PC-9 (cell line): ENCODE data around the gene GBA2. TPM values are rescaled to one million over a fixed set of nuclear protein-coding genes. Genes with fewer than 3 reads are reported as not detected.

Source experiments
- BruUV-seq: library from RNA; stranded (reverse); fragments of 400-500 nt; replicated peaks from 2 replicates; lab custom pipeline; 2021; lab: Mats Ljungman, UMichigan
- CTCF ChIA-PET: fragments of 300-600 bp; sonication (Branson Sonifier 250); formaldehyde crosslinking; loops from one replicate; lab custom pipeline; 2022; ENCODE audit warnings: antibody characterized with exemption; lab: Charles Lee
- POLR2A ChIA-PET: fragments of 300-600 bp; sonication (Branson Sonifier 250); formaldehyde crosslinking; loops from one replicate; lab custom pipeline; 2022; ENCODE audit warnings: antibody characterized with exemption; ENCODE audit not compliant: unreplicated experiment; lab: Charles Lee
- DNase-seq, 2 experiments: peaks; one replicate each; pipeline versions ENCODE4 v3.0.0 to v3.0.0-alpha.2; 2015 to 2022; ENCODE audit warnings: mixed read lengths in 1 of 2
- H2AFZ ChIP-seq: fragments of 200-600 bp; sonication (generic); 2 replicates; pipeline ENCODE4 v1.8.1; 2017; ENCODE audit warnings: antibody characterized with exemption
- H3F3A ChIP-seq: fragments of 200-600 bp; sonication (generic); 2 replicates; pipeline ENCODE4 v1.8.1; 2017; ENCODE audit warnings: antibody characterized with exemption, mild to moderate bottlenecking, low read depth; ENCODE audit not compliant: insufficient read depth
- H3K27ac ChIP-seq: fragments of 200-600 bp; sonication (generic); 2 replicates; pipeline ENCODE4 v1.6.1; 2016; ENCODE audit warnings: mixed run types
- H3K27me3 ChIP-seq: fragments of 200-600 bp; sonication (generic); 2 replicates; pipeline ENCODE4 v1.6.1; 2016; ENCODE audit warnings: low read depth, mixed run types; ENCODE audit not compliant: insufficient read depth
- H3K36me3 ChIP-seq: fragments of 200-600 bp; sonication (generic); 2 replicates; pipeline ENCODE4 v1.6.1; 2016; ENCODE audit warnings: low read depth, mixed run types
- H3K4me1 ChIP-seq: fragments of 200-600 bp; sonication (generic); replicated peaks from 2 replicates; pipeline ENCODE4 v1.6.1; 2016; ENCODE audit warnings: mixed run types; ENCODE audit not compliant: insufficient read depth
- H3K4me2 ChIP-seq: fragments of 200-600 bp; sonication (generic); 2 replicates; pipeline ENCODE4 v1.6.1; 2017; ENCODE audit warnings: mixed run types
- H3K4me3 ChIP-seq: fragments of 200-600 bp; sonication (generic); 2 replicates; pipeline ENCODE4 v1.6.1; 2016; ENCODE audit warnings: mixed run types
- H3K79me2 ChIP-seq: fragments of 200-600 bp; sonication (generic); 2 replicates; pipeline ENCODE4 v1.6.1; 2017; ENCODE audit warnings: low read depth, mixed run types
- H3K9me2 ChIP-seq: fragments of 200-600 bp; sonication (generic); 2 replicates; pipeline ENCODE4 v1.8.1; 2017; ENCODE audit warnings: mild to moderate bottlenecking; ENCODE audit not compliant: insufficient read depth
- H3K9me3 ChIP-seq: fragments of 200-600 bp; sonication (generic); 2 replicates; pipeline ENCODE4 v1.8.1; 2016; ENCODE audit warnings: low read depth; ENCODE audit not compliant: insufficient read depth
- H4K20me1 ChIP-seq: fragments of 200-600 bp; sonication (generic); 2 replicates; pipeline ENCODE4 v1.8.1; 2017; ENCODE audit not compliant: insufficient read depth
- CTCF ChIP-seq: fragments of 200-600 bp; sonication (generic); conservative IDR thresholded peaks from 2 replicates; pipeline ENCODE4 v1.6.1; 2017; ENCODE audit warnings: mixed run types, antibody characterized with exemption, mild to moderate bottlenecking, moderate library complexity
- EZH2 ChIP-seq: fragments of 200-600 bp; sonication (generic); IDR thresholded peaks from 2 replicates; pipeline ENCODE4 v1.8.0; 2017; ENCODE audit warnings: antibody characterized with exemption, low read depth
- intact Hi-C: fragments of 100-400 bp; cut with micrococcal nuclease; formaldehyde crosslinking; loops from one replicate; pipeline ENCODE4 v1.10.0; 2022; ENCODE audit not compliant: unreplicated experiment
- total RNA-seq: library from RNA; stranded (reverse); gene quantifications from 2 replicates; pipeline ENCODE4 v1.2.3, GENCODE V29; 2021

GBA2 gene
- total RNA-seq, 1 experiment from 2014 or later, result 29.6 TPM

DNA sequence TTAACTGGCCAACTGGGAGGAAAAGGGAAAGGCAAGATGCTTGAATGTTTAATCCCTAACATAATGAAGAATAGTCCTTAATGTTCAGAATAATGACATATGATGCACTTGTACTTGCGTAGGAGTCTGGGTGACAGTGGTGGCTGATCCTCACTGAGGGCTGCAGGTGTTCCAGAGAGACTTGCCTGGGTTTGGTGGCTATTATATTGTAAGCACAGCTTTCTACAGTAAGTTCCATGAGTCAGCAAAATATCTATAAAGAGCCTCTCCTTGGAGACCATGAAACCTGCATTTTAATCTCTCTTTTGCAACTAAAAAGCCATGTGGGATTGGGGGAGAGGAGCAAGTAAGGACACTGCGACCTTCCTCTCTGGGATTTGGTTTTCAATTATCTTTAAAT is 40.5 kb upstream of the GBA2 start:
- Histone ChIP-seq H3K4me3 (no peak overlapping the region), H3K27ac (no peak overlapping the region), H2AFZ (no peak overlapping the region), H3K36me3 (no peaks in the 10 kb centered on the region), H3K79me2 (no peaks in the 10 kb centered on the region), H3K9me3 (no peaks in the 10 kb centered on the region), H4K20me1 (no peaks in the 10 kb centered on the region), H3K4me1 (no peaks in the 10 kb centered on the region), H3K27me3 (no peaks in the 10 kb centered on the region), H3K9me2 (no peaks in the 10 kb centered on the region), H3K4me2 (no peak overlapping the region), H3F3A (peaks cover 4% of the 10 kb centered on the region; the same call in 1 of the 2 replicates)
- intact Hi-C loops, result no loop called here
- DNase-seq, result no peak
- ChIA-PET CTCF (interaction anchor here (0.6 to 1.3 kb wide), 3 partner anchors 93 to 394 kb away, joined by 3 to 13 read pairs (median 8); no protein-coding TSS in a partner anchor), POLR2A (no interaction called here)
- TF ChIP-seq EZH2 (no peak), CTCF (no peak)
- BruUV-seq, result no TSS peak

- no TSS peak for BruUV-seq
- Histone ChIP-seq H3K4me3 (no peak overlapping the region), H3K4me2 (no peak overlapping the region), H3K36me3 (0 out of 2 replicates have a peak, but pooled peaks cover 5% of the 10 kb centered on the region), H4K20me1 (no peaks in the 10 kb centered on the region), H3F3A (peaks cover 4% of the 10 kb centered on the region; the same call in 1 of the 2 replicates), H3K4me1 (no peaks in the 10 kb centered on the region), H3K27ac (no peak overlapping the region), H3K27me3 (no peaks in the 10 kb centered on the region), H3K79me2 (no peaks in the 10 kb centered on the region), H3K9me2 (no peaks in the 10 kb centered on the region), H2AFZ (no peak overlapping the region), H3K9me3 (no peaks in the 10 kb centered on the region)
- ChIA-PET CTCF (no interaction called here), POLR2A (no interaction called here)
- no peak for TF ChIP-seq EZH2
- TF ChIP-seq CTCF, result no peak
- no peak for DNase-seq
- intact Hi-C loops, result no loop called here
Measured at GRCh38 chr9:35783418-35783817, 34.4 kb upstream of the GBA2 start.

- no peak overlapping the region for H2AFZ ChIP-seq
- no peak overlapping the region for H3K27ac ChIP-seq
- H3K36me3 ChIP-seq, result 0 out of 2 replicates have a peak, but pooled peaks cover 5% of the 10 kb centered on the region
- H3K27me3 ChIP-seq, result no peaks in the 10 kb centered on the region
- no peak for DNase-seq
- H3K9me2 ChIP-seq, result no peaks in the 10 kb centered on the region
- TF ChIP-seq EZH2 (no peak), CTCF (no peak)
- no peaks in the 10 kb centered on the region for H3K4me1 ChIP-seq
- H3K4me3 ChIP-seq, result no peak overlapping the region
- intact Hi-C loops, result no loop called here
- no peaks in the 10 kb centered on the region for H3F3A ChIP-seq
- POLR2A ChIA-PET, result no interaction called here
- no peak overlapping the region for H3K4me2 ChIP-seq
- CTCF ChIA-PET, result no interaction called here
- no peaks in the 10 kb centered on the region for H4K20me1 ChIP-seq
- BruUV-seq, result no TSS peak
- no peaks in the 10 kb centered on the region for H3K79me2 ChIP-seq
- H3K9me3 ChIP-seq, result no peaks in the 10 kb centered on the region
Measured at GRCh38 chr9:35781066-35781465, 32.0 kb upstream of the GBA2 start.
